ES-I3 (cell line): ENCODE data around the gene YJEFN3.

ENCODE experiments used
- H3K36me3 ChIP-seq: 2 replicates; pipeline ENCODE4 v1.6.1; 2013; ENCODE audit warnings: mild to moderate bottlenecking, low read length, control low read depth, moderate library complexity; ENCODE audit not compliant: insufficient read depth
- H3K4me1 ChIP-seq: 2 replicates; pipeline ENCODE4 v1.6.1; 2013; ENCODE audit warnings: mild to moderate bottlenecking, control low read depth, low read length; ENCODE audit not compliant: insufficient read depth
- H3K9ac ChIP-seq: 2 replicates; pipeline ENCODE4 v1.6.1; 2013; ENCODE audit warnings: low read depth, mild to moderate bottlenecking, low read length, moderate library complexity
- H3K9me3 ChIP-seq: 2 replicates; pipeline ENCODE4 v1.6.1; 2013; ENCODE audit warnings: mild to moderate bottlenecking, low read length, moderate library complexity; ENCODE audit not compliant: control insufficient read depth, insufficient read depth

YJEFN3 gene

GRCh38 chr19:19535311-19536191 lies 6.8 kb downstream of the YJEFN3 start:
- Histone ChIP-seq H3K9me3 (no peaks in the 10 kb centered on the region), H3K36me3 (no peaks in the 10 kb centered on the region), H3K9ac (no peak overlapping the region), H3K4me1 (peaks cover 4% of the 10 kb centered on the region; the same call in 1 of the 2 replicates)

GRCh38 chr19:19537075-19538048 lies 8.7 kb downstream of the YJEFN3 start:
- peak overlapping the region; percentile 62; the same call in 1 of the 2 replicates for H3K9ac ChIP-seq

GRCh38 chr19:19538061-19538784 lies 9.5 kb downstream of the YJEFN3 start, which contains the start of gene CILP2:
TSS of gene CILP2 (plus strand) at chr19:19538265. CDS start at chr19:19538350, 85 bp downstream.
- Histone ChIP-seq H3K9me3 (no peaks in the 10 kb centered on the region), H3K4me1 (peaks cover 2% of the 10 kb centered on the region; the same call in 1 of the 2 replicates), H3K36me3 (no peaks in the 10 kb centered on the region), H3K9ac (peak within 1 kb of the TSS; percentile 62; the same call in 1 of the 2 replicates)

More at GRCh38 chr19:19537075-19538048, 8.7 kb downstream of the YJEFN3 start:
- Histone ChIP-seq H3K9me3 (no peaks in the 10 kb centered on the region), H3K4me1 (peaks cover 2% of the 10 kb centered on the region; the same call in 1 of the 2 replicates), H3K36me3 (no peaks in the 10 kb centered on the region)

- peak overlapping the region; percentile 62; the same call in 1 of the 2 replicates for H3K9ac ChIP-seq
- no peaks in the 10 kb centered on the region for H3K9me3 ChIP-seq
- no peaks in the 10 kb centered on the region for H3K36me3 ChIP-seq
- 0 out of 2 replicates have a peak, but pooled peaks cover 2% of the 10 kb centered on the region for H3K4me1 ChIP-seq
Measured at GRCh38 chr19:19538785-19539166, 10.1 kb downstream of the YJEFN3 start.

GRCh38 chr19:19539698-19540063 lies 11.0 kb downstream of the YJEFN3 start:
- no peaks in the 10 kb centered on the region for H3K9me3 ChIP-seq
- H3K9ac ChIP-seq: peak overlapping the region; percentile 10; the same call in 1 of the 2 replicates
- 0 out of 2 replicates have a peak, but pooled peaks cover 2% of the 10 kb centered on the region for H3K4me1 ChIP-seq
- H3K36me3 ChIP-seq: no peaks in the 10 kb centered on the region

GRCh38 chr19:19540064-19540714 lies 11.5 kb downstream of the YJEFN3 start:
- Histone ChIP-seq H3K4me1 (0 out of 2 replicates have a peak, but pooled peaks cover 2% of the 10 kb centered on the region), H3K9ac (peak overlapping the region; percentile 56; the same call in 1 of the 2 replicates), H3K36me3 (no peaks in the 10 kb centered on the region), H3K9me3 (no peaks in the 10 kb centered on the region)

- no peaks in the 10 kb centered on the region for H3K36me3 ChIP-seq
- 0 out of 2 replicates have a peak, but pooled peaks cover 2% of the 10 kb centered on the region for H3K4me1 ChIP-seq
- peak overlapping the region; percentile 56; the same call in 1 of the 2 replicates for H3K9ac ChIP-seq
- no peaks in the 10 kb centered on the region for H3K9me3 ChIP-seq
Measured at GRCh38 chr19:19540715-19541515, 12.2 kb downstream of the YJEFN3 start.

GRCh38 chr19:19541616-19542015 lies 12.9 kb downstream of the YJEFN3 start:
- Histone ChIP-seq H3K4me1 (0 out of 2 replicates have a peak, but pooled peaks cover 2% of the 10 kb centered on the region), H3K9me3 (no peaks in the 10 kb centered on the region), H3K36me3 (no peaks in the 10 kb centered on the region), H3K9ac (no peak overlapping the region)

GRCh38 chr19:19542507-19542906 lies 13.8 kb downstream of the YJEFN3 start:
- H3K4me1 ChIP-seq: 0 out of 2 replicates have a peak, but pooled peaks cover 2% of the 10 kb centered on the region
- H3K9me3 ChIP-seq: no peaks in the 10 kb centered on the region
- no peaks in the 10 kb centered on the region for H3K36me3 ChIP-seq
- H3K9ac ChIP-seq: no peak overlapping the region

- no peaks in the 10 kb centered on the region for H3K9me3 ChIP-seq
- no peaks in the 10 kb centered on the region for H3K36me3 ChIP-seq
- 0 out of 2 replicates have a peak, but pooled peaks cover 2% of the 10 kb centered on the region for H3K4me1 ChIP-seq
- no peak overlapping the region for H3K9ac ChIP-seq
Measured at GRCh38 chr19:19543101-19543500, 14.4 kb downstream of the YJEFN3 start.

GRCh38 chr19:19543640-19544039 lies 14.9 kb downstream of the YJEFN3 start:
- Histone ChIP-seq H3K36me3 (no peaks in the 10 kb centered on the region), H3K4me1 (0 out of 2 replicates have a peak, but pooled peaks cover 2% of the 10 kb centered on the region), H3K9ac (no peak overlapping the region), H3K9me3 (no peaks in the 10 kb centered on the region)

GRCh38 chr19:19544257-19544953 lies 15.7 kb downstream of the YJEFN3 start:
- no peaks in the 10 kb centered on the region for H3K36me3 ChIP-seq
- H3K9ac ChIP-seq: no peak overlapping the region
- H3K4me1 ChIP-seq: 0 out of 2 replicates have a peak, but pooled peaks cover 2% of the 10 kb centered on the region
- H3K9me3 ChIP-seq: no peaks in the 10 kb centered on the region
